ENCODE measurements around the gene GBP2. TPM values are rescaled to one million over a fixed set of nuclear protein-coding genes. Genes with fewer than 3 reads are reported as not detected.
"Not testable (repeated sequence)": the region's sequence is repeated elsewhere in the genome, so short reads cannot be mapped to it uniquely, and the experiment has no call there.

The GBP2 gene
- polyA plus RNA-seq, 5 donors, result 3.0 to 7.2 (median 4.8) TPM

GRCh38 chr1:89128003-89128458 is 2.1 kb upstream of the GBP2 start:
- DNase-seq, result not testable (repeated sequence)

DNA sequence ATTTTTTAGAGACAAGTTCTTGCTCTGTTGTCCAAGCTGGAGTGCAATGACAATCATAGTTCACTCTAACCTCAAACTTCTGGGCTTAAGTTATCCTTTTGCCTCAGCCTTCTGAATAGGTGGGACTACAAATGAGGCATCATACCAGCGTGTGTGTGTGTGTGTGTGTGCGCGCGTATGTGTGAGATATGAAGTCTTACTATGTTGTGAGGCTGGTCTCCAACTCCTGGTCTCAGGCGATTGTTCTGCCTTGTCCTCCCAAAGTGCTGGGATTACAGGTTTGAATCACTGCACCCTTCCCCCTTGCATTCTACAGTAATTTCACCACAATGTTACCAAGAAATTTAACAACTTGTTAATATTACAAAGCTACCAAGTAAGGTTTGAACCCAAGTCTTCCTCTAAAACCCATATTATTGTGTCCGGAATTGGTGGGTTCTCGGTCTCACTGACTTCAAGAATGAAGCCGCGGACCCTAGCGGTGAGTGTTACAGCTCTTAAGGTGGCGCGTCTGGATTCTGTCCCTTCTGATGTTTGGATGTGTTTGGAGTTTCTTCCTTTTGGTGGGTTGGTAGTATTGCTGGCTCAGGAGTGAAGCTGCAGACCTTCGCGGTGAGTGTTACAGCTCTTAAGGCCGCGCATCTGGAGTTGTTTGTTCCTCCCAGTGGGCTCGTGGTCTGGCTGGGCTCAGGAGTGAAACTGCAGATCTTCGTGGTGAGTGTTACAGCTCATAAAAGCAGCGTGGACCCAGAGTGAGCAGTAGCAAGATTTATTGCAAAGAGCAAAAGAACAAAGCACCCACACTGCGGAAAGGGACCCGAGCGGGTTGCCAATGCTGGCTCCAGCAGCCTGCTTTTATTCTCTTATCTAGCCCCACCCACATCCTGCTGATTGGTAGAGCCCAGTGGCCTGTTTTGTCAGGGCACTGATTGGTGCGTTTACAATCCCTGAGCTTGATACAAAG is 970 bp upstream of the GBP2 start:
- not testable (repeated sequence) for DNase-seq

GRCh38 chr1:89125240-89125912 is 538 bp downstream of the GBP2 start:
- DNase-seq, result no peak

GRCh38 chr1:89121641-89122040 is 4.3 kb downstream of the GBP2 start:
- no peak for DNase-seq

GRCh38 chr1:89114662-89115061 is 11.3 kb downstream of the GBP2 start:
- no peak for DNase-seq

DNA sequence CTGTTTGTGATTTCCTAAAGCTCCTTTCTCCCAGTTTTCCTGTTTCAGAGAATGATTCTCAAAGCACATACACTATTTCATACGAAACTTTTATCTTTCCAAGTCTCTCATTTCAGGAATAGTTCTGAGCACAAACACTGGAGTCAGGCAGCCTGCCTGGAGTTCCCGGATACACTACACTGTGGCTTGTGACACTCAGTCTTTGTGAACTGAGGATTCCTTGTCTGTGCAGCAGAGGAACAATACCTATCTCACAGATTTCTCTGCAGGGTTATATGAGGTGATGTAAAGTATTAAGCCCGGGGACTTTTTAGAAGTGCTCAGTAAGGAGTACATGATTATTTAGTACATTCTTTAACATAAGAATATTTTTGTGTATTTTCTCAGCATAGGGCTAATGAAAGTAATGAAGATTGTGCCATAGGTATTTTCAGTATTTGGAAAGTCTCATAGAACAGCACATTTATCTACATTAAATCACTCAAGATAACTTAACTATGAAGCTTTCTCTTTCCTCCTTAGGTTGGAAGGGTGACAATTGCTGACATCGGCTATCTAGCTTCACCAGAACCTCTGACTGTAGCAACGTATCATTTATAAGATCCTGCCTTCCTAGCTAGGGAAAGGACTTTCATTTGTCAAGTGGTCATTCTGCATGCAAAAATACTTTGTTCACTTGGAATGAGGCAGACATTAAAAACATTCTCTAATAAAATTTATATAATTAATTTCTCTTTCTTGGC is 12.9 kb downstream of the GBP2 start:
- no peak for DNase-seq

DNA sequence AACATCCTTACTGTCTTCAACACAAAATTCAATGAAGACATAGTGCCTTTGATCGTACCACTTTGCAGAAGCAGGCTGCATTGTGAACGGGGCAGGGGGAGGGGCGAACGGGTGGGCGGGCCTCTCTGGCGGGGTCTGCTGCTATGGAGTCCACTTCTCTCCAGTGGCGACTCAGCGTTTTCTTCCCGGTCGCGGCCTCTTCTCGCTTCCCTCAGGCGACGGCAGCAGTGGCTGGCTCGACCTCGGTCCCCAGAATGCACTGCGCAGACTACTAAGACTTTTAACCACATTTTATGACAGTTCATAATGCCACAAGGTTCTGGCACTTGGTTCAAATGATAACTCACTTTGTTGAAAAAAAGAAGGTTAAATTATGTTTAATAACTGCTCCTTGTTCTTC is 21.2 kb downstream of the GBP2 start:
- no peak for DNase-seq

DNA sequence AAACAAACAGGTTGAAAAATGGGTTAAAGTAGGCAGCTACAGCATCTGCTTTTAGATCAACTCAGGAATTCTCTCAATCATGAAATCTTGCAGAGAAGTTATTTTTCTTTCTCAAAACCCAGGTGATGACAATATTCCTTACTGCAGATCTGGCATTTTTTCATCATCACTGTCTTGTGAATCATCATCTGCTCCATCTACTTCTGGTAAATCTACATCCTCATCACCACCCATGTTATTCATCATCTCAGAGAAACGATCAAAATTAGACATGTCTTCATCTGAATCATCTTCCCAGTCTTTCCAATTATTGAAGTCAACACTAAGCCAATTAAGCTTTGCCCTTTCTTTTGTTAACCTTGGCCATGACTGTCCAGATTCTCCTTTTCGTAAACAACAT is 21.8 kb downstream of the GBP2 start:
- no peak for DNase-seq

- DNase-seq, result no peak
Observed at GRCh38 chr1:89102021-89102420, 23.9 kb downstream of the GBP2 start.

- no peak for DNase-seq
Observed at GRCh38 chr1:89100412-89100811, 25.5 kb downstream of the GBP2 start.

GRCh38 chr1:89098857-89099256 is 27.1 kb downstream of the GBP2 start:
- no peak for DNase-seq

- DNase-seq, result no peak
Observed at GRCh38 chr1:89095737-89096136, 30.2 kb downstream of the GBP2 start.

GRCh38 chr1:89089962-89090361 is 36.0 kb downstream of the GBP2 start:
- no peak for DNase-seq

GRCh38 chr1:89088572-89088971 is 37.3 kb downstream of the GBP2 start:
- no peak for DNase-seq

- DNase-seq, result no peak
Observed at GRCh38 chr1:89087241-89087640, 38.7 kb downstream of the GBP2 start.

GRCh38 chr1:89085781-89086180 is 40.1 kb downstream of the GBP2 start:
- DNase-seq, result peak in 1 of 2 donors; percentile 12

DNA sequence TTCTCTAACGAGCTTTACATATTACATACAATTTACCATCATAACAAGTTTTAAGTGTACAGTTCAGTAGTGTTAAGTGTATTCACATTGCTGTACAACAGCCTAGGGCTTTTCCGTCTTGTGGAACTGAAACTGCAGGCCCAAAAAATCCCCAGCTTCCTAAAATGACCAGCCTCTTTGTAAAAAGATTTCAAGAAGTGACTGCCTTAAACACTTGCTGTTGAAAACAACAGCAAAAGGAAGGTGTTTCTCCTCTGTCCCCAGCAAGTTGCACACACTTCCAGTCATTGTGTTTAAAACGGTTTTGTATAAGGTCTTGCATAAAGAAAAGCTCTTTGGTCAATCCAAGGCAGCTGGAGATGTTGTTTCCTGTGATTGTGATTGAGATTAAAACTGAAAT is 44.9 kb downstream of the GBP2 start:
- DNase-seq, result no peak

GRCh38 chr1:89080068-89080467 is 45.8 kb downstream of the GBP2 start:
- not testable (repeated sequence) for DNase-seq

DNA sequence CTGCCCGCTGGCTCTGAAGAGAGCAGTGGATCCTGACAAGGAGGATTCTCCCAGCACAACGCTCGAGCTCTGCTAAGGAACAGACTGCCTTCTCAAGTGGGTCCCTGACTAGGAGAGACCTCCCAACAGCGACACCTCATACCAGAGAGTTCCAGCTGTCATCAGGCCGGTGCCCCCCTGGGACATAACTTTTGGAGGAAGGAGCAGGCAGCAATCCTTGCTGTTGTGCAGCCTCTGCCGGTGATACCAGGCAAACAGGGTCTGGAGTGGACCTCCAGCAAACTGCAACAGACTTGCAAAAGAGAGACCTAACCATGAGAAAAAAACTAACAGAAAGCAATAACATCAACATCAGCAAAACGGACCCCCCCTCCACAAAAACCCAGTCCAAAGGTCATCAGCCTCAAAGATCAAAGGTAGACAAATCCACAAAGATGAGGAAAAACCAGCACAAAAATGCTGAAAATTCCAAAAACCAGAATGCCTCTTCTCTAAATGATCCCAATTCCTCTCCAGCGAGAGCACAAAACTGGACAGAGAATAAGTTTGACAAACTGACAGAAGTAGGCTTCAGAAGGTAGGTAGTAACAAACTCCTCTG is 53.3 kb downstream of the GBP2 start:
- DNase-seq, result not testable (repeated sequence)

DNA sequence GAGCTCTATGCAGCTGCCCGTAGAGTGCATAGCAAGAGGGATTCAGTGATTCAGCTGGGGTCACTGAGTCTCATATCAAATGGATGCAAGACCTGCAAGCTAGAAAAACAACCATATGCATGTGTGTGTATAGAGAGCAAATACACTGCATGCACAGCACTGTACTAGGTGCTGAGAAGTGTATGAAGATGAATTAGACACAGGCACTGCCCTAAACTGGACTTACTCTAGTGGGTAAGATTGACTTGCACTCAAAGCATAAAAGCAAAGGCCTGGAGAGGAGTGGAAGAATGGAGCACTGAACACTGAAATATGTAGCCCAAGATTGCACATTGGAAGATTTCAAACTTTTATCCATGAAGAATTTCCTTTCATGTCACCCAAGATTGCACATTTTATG is 55.4 kb downstream of the GBP2 start:
- DNase-seq, result no peak

GRCh38 chr1:89069951-89070350 is 56.0 kb downstream of the GBP2 start:
- DNase-seq, result no peak

DNA sequence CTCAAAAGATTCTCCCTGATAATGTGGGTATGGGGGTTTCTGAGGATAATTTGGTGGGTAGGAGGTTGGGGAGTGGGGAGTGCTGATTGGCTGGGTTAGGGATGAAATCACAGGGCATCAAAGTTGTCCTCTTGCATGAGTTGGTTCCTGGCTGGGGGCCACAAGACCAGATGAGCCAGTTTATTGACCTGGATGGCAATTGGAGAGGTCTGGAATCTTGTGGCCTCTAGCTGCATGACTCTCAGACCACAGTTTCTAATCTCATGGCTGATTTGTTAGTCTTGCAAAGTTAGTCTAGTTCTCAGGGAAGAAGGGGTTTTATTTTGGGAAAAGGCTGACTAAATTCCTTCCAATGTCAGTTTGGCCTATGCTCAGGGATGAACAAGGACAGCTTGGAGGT is 57.6 kb downstream of the GBP2 start:
- DNase-seq, result no peak

All from right lung (tissue), 5 donors.